CD4-positive, alpha-beta T cell treated with Interleukin-21 for 1 hour (primary cell): ENCODE measurements around the gene CYP17A1.
A peak's percentile ranks its signal among the peaks of the same experiment; 100 is the strongest.
"Not testable (repeated sequence)": the region's sequence is repeated elsewhere in the genome, so short reads cannot be mapped to it uniquely, and the experiment has no call there.

Experiments
- DNase-seq: peaks from one replicate; pipeline ENCODE4 v3.0.0-alpha.2; 2020

Gene CYP17A1

GRCh38 chr10:102834143-102834542 lies 3.1 kb downstream of the CYP17A1 start:
- DNase-seq: no peak

- DNase-seq: no peak
Measured at GRCh38 chr10:102832987-102833386, 4.2 kb downstream of the CYP17A1 start.

- DNase-seq: no peak
Measured at GRCh38 chr10:102832248-102832647, 5.0 kb downstream of the CYP17A1 start.

DNA sequence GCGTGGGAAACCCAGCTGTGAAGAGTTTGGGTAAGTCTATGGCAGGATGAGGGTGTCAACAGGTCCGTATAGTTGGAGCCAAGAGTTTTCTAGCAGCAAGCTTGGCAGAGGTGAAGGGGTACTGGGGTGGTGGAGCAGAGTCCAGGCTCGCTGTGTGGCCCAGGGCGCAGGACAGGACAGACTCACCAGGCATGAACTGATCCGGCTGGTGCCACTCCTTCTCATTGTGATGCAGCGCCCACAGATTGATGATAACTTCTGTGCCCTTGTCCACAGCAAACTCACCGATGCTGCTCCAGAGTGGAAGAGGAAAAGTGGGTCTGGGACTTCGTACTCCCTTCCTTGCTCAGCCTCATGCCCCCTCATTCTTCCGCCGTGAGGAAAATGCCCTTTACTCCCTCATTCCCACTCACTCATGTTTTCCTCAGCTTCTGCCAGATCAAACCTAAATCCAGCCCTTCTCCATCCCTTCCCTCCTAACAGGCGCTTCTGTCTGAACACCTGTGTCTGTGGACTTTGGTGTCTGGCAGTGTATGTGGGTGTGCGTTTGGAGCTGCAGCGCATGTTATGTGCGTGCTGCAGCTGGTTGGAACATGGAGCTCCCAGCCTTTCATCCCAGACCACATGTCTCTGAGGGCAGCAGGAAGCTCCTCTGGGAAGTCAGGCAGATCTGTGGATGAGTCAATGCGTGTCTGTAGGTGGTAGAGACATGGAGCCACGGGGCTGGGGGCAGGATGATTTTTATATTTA lies 5.7 kb downstream of the CYP17A1 start:
- no peak for DNase-seq

- no peak for DNase-seq
Measured at GRCh38 chr10:102827597-102827975, 9.6 kb downstream of the CYP17A1 start.

DNA sequence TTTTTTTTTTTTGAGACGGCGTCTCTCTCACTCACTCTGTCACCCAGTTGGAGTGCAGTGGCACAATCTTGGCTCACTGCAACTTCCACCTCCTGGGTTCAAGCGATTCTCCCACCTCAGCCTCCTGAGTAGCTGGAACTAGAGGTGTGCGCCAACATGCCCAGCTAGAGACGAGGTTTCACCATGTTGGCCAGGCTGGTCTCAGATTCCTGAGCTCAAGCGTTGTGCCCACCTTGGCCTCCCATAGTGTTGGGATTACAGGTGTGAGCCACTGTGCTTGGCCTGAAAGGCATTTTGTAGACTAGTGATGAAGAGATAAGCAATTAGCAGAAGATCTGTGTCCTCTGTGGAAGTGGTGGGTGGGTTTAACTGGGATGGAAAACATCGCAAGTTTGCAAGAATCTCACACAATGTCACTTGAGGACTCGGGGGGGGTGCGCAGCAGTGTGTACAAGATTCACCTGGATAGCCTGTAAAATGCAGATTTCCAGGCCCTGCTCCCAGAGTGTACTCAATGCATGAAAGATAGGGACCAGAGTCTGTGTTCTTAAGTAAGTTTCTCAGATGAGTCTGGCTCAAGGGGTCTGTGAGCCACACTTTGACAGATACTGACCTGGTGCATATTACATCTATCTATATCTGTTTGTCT lies 10.9 kb downstream of the CYP17A1 start:
- DNase-seq: no peak

- no peak for DNase-seq
Measured at GRCh38 chr10:102824664-102825063, 12.5 kb downstream of the CYP17A1 start.

- DNase-seq: no peak
Measured at GRCh38 chr10:102822222-102822621, 15.0 kb downstream of the CYP17A1 start.

DNA sequence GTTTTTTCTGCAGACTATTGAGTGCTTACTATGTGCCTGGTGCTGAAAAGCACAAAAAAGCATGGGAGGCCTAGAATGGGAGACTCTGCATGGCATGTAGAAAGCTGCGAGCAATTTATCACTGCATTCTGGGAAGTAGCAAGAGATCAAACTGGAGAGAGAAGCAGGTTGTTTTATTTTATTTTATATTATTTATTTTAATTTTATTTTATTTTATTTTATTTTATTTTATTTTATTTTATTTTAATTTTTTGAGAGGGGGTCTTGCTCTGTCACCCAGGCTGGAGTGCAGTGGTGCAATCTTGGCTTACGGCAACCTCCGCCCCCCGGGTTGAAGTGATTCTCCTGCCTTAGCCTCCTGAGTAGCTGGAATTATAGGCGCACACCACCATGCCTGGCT lies 17.2 kb downstream of the CYP17A1 start:
- DNase-seq: not testable (repeated sequence)

DNA sequence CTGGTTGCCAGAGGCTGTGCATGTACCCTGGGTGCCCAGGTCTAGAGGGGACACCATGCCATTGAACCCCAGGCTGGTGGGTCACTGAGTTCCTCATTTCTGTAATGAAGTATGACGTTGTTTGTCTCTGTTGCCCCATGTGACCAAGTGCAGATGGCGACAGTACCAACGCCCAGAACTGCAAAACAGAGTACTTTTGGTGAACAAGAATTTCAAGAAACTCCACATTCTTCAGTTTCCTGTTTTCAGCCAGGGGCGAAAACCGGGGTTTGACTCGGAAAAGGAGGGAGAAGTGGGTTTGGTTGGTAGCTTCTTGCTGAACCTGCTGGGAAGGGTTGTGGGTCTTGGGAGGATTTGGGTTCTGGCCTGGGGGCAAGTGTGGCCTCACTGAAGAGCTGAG lies 18.2 kb downstream of the CYP17A1 start:
- peak; percentile 21 for DNase-seq

- DNase-seq: no peak
Measured at GRCh38 chr10:102817175-102817574, 20.0 kb downstream of the CYP17A1 start.

DNA sequence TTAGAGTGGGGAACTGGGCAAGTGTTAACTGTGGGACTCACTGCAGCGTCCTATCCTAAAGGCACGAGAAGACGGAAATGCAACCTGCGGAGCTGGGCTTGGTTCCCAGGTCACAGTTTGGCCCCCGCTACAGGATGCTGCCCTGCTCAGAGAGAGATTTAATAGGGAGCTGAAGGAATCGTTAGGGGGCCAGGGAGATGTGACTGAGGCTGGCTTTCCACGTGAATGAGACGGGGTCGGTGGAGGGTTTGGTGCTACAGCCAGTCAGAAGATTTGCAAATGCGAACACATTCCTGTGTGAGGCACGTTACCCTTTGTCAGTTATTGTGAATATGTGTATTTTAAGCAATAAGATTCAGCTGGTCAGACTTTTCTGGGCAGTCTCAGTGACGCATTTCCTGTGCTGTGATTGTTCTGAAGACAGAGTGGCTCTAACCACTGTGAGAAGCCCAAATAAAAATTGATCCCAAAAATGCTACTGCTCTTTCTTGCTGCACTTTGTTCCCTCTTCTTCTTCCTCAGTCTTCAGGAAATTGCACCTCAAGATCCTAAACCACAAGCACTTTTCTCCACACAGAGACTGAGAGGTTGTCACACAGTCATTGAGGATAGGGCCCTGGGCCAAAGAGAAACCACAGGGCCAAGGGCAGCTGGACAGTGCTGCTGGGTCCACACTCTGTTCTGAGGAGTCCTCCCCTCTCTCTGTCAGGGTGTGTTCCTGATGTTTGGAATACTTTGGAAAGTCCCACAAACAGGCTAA lies 21.2 kb downstream of the CYP17A1 start:
- DNase-seq: peak; percentile 21

DNA sequence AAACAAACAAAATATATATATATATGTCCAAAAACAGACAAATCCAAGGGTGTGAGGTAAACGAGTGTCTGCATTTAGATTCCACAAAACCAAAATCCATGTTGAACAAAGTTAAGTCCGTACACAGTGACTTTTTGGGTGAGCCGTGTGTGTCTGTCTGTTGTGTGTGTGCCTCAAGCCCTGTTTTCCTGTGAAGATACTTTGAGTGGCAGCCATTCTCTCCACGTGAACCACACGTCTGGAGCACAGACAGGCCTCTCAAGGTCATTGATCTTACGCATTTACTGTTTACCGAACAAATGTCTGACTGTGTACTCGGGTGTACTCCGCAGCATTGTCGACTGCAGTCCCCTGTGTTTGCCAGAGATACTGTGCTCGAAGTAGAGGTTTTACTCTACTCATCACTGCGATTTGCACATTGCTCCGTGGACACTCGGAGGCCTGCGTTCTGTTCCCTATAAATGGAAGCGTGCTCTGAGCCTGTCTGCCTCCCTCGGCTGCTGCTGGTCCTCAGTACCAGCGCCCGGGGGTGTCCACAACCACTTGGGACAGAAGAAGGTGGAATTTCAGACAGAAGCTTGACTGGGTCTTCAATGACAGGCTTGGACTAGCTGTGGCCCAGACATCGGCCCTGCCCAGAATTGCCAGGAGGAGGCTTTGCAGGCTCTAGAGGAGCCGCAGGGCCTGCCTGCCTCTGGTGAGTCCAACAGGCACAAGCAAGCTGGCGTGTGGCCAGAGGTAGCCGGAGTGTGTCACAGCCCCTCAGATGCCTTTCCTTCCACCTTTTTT lies 22.1 kb downstream of the CYP17A1 start:
- no peak for DNase-seq

DNA sequence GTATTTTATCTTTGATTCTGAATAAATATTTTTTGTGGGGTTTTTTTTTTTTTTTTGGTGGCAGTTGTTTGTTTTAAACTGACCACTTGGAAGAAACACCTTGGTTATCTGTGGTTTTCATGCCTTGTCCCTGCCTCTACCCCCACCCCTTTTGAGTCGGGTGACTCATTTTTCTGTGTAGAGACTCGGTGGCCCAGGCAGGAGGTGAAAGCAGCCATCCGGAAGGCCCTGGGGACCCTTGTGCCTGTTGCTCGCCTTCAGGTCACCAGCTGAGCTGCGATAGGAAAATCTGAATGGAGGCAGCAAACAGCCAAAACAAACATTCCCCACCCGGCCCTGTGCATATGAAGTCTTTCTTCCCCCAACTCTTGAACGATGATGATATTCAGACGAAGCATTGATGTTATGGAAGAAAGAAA lies 22.8 kb downstream of the CYP17A1 start:
- DNase-seq: no peak

GRCh38 chr10:102813734-102814452 lies 23.3 kb downstream of the CYP17A1 start:
- DNase-seq: no peak

GRCh38 chr10:102813017-102813541 lies 24.1 kb downstream of the CYP17A1 start:
- DNase-seq: no peak

DNA sequence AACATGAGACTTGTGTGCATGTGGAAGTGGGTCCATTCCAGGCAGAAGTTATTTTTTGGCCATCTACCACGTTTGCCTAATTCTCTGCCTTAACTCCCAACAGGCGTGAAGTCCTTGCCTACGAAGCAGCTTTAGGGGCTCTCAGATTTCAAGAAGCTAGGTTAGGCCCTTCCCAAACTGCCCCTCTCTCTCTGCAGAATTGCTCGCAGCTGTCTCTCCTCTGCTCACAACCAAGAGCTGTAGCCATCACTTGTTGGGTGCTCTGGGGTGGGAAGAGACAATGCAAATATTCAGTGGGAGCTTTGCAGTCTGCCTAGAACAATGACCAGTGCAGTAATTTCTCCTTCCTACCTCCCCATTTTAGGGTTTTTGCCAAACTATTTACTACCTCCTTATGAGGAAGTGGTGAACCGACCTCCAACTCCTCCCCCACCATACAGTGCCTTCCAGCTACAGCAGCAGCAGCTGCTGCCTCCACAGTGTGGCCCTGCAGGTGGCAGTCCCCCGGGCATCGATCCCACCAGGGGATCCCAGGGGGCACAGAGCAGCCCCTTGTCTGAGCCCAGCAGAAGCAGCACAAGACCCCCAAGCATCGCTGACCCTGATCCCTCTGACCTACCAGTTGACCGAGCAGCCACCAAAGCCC lies 24.9 kb downstream of the CYP17A1 start:
- DNase-seq: no peak

- DNase-seq: no peak
Measured at GRCh38 chr10:102811346-102811745, 25.9 kb downstream of the CYP17A1 start.

DNA sequence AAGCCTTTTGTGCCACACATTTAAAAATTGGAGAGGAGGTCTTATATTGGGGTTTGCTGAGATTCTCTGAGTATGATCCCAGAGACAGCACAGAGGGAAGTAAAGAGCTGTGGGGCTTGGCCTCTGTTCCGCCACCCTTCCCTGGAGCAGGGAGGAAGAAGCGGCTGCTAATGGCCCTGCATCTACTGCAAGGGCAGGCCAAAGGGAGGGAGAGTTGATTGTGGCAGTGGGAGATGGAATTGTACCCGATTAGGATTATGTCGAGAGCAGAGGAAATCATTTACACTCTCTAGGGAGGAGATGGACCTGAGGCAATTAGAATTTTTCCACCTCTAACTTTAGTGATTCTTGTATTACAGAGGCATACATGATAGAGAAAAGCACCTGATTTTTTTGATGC lies 28.8 kb downstream of the CYP17A1 start:
- DNase-seq: no peak

- no peak for DNase-seq
Measured at GRCh38 chr10:102804382-102805055, 32.7 kb downstream of the CYP17A1 start.

GRCh38 chr10:102802920-102803534 lies 34.2 kb downstream of the CYP17A1 start:
- no peak for DNase-seq
